Liver (tissue), 9 donors: ENCODE measurements around the gene CNKSR3. TPM values are rescaled to one million over a fixed set of nuclear protein-coding genes. Genes with fewer than 3 reads are reported as not detected.

Experiments used
- DNase-seq: peaks from one replicate; pipeline ENCODE4 v3.0.0-alpha.2; 2017; ENCODE audit warnings: low spot score
- H3K27ac ChIP-seq, 2 donors: one replicate each; pipeline ENCODE4 v1.7.0; 2013; ENCODE audit warnings: inconsistent platforms in 2 of 2, low read length in 2 of 2, control low read depth in 1 of 2, low read depth in 1 of 2, mild to moderate bottlenecking in 1 of 2
- H3K27me3 ChIP-seq, 4 donors: one replicate each; pipeline versions ENCODE4 v1.6.1 to v1.7.0; 2013; ENCODE audit warnings: low read length in 3 of 4, inconsistent platforms in 1 of 4, mild to moderate bottlenecking in 1 of 4, moderate library complexity in 1 of 4; ENCODE audit not compliant: control insufficient read depth in 4 of 4, insufficient read depth in 4 of 4
- H3K36me3 ChIP-seq, 4 donors: one replicate each; pipeline versions ENCODE4 v1.6.1 to v1.7.0; 2013; ENCODE audit warnings: low read length in 3 of 4, mild to moderate bottlenecking in 3 of 4, low read depth in 1 of 4, moderate library complexity in 1 of 4; ENCODE audit not compliant: control insufficient read depth in 4 of 4, insufficient read depth in 3 of 4
- H3K4me1 ChIP-seq, 4 donors: one replicate each; pipeline versions ENCODE4 v1.6.1 to v1.7.0; 2013; ENCODE audit warnings: low read length in 3 of 4, mild to moderate bottlenecking in 3 of 4, moderate library complexity in 1 of 4; ENCODE audit not compliant: control insufficient read depth in 4 of 4, insufficient read depth in 4 of 4
- H3K4me3 ChIP-seq, 3 donors: one replicate each; pipeline versions ENCODE4 v1.6.1 to v1.7.0; 2013; ENCODE audit warnings: low read length in 3 of 3, control low read depth in 1 of 3, low read depth in 1 of 3, mild to moderate bottlenecking in 1 of 3
- H3K9ac ChIP-seq, 2 donors: one replicate each; pipeline ENCODE4 v1.7.0; 2013; ENCODE audit warnings: low read length in 2 of 2, mild to moderate bottlenecking in 2 of 2, moderate library complexity in 2 of 2, control low read depth in 1 of 2, low read depth in 1 of 2
- H3K9me3 ChIP-seq, 4 donors: one replicate each; pipeline versions ENCODE4 v1.6.1 to v1.7.0; 2013; ENCODE audit warnings: low read length in 3 of 4; ENCODE audit not compliant: control insufficient read depth in 4 of 4
- ATF3 ChIP-seq: IDR thresholded peaks from 2 replicates; pipeline ENCODE4 v1.6.1; 2016; ENCODE audit warnings: antibody characterized with exemption
- CTCF ChIP-seq: fragments of 150-350 bp; IDR thresholded peaks from 2 replicates; pipeline ENCODE4 v1.5.1; 2017; ENCODE audit warnings: improper control_type of control experiment, low read depth, low read length; ENCODE audit not compliant: missing input control
- EGR1 ChIP-seq, 2 donors: IDR thresholded peaks; 2 replicates each; pipeline ENCODE4 v1.6.1; 2016 to 2018; ENCODE audit warnings: antibody characterized with exemption in 2 of 2, low read depth in 2 of 2
- FOXA1 ChIP-seq: IDR thresholded peaks from 2 replicates; pipeline ENCODE4 v1.6.1; 2016; ENCODE audit warnings: antibody characterized with exemption
- FOXA2 ChIP-seq: IDR thresholded peaks from 2 replicates; pipeline ENCODE4 v1.6.1; 2016; ENCODE audit warnings: antibody characterized with exemption
- GABPA ChIP-seq, 2 donors: IDR thresholded peaks in 1 of 2; conservative IDR thresholded peaks in 1 of 2; 2 replicates each; pipeline ENCODE4 v1.6.1; 2016; ENCODE audit warnings: antibody characterized with exemption in 2 of 2, mild to moderate bottlenecking in 1 of 2, moderate library complexity in 1 of 2
- HNF4A ChIP-seq, 2 donors: conservative IDR thresholded peaks; 2 replicates each; pipeline ENCODE4 v1.6.1; 2016; ENCODE audit warnings: antibody characterized with exemption in 2 of 2, mild to moderate bottlenecking in 2 of 2
- HNF4G ChIP-seq: IDR thresholded peaks from 2 replicates; pipeline ENCODE4 v1.6.1; 2016; ENCODE audit warnings: antibody characterized with exemption
- JUND ChIP-seq, 2 donors: IDR thresholded peaks; 2 replicates each; pipeline ENCODE4 v1.6.1; 2016; ENCODE audit warnings: antibody characterized with exemption in 2 of 2
- MAX ChIP-seq: IDR thresholded peaks from 2 replicates; pipeline ENCODE4 v1.6.1; 2016; ENCODE audit warnings: antibody characterized with exemption
- NR2F2 ChIP-seq: IDR thresholded peaks from 2 replicates; pipeline ENCODE4 v1.6.1; 2016; ENCODE audit warnings: antibody characterized with exemption
- RAD21 ChIP-seq, 2 donors: IDR thresholded peaks; 2 replicates each; pipeline ENCODE4 v1.6.1; 2016; ENCODE audit warnings: antibody characterized with exemption in 2 of 2, mild to moderate bottlenecking in 2 of 2
- REST ChIP-seq: IDR thresholded peaks from 2 replicates; pipeline ENCODE4 v1.6.1; 2016; ENCODE audit warnings: antibody characterized with exemption, mild to moderate bottlenecking
- RXRA ChIP-seq, 2 donors: IDR thresholded peaks; 2 replicates each; pipeline ENCODE4 v1.6.1; 2017 to 2018; ENCODE audit warnings: antibody characterized with exemption in 2 of 2, mild to moderate bottlenecking in 1 of 2
- TAF1 ChIP-seq: conservative IDR thresholded peaks from 2 replicates; pipeline ENCODE4 v1.6.1; 2016; ENCODE audit warnings: antibody characterized with exemption, mild to moderate bottlenecking
- YY1 ChIP-seq: IDR thresholded peaks from 2 replicates; pipeline ENCODE4 v1.6.1; 2016; ENCODE audit warnings: antibody characterized with exemption, mild to moderate bottlenecking
- ZBTB33 ChIP-seq: IDR thresholded peaks from 2 replicates; pipeline ENCODE4 v1.6.1; 2016; ENCODE audit warnings: antibody characterized with exemption
- WGBS: extraction: QIAGEN DNeasy Blood & Tissue Kit; methylation state at CpG from one replicate; pipeline ENCODE4 v1.1.7; 2013; 5-methylcytosine and 5-hydroxymethylcytosine counted together
- polyA plus RNA-seq, 2 donors: library from polyadenylated mRNA; stranded (reverse) in 1 of 2; unstranded in 1 of 2; fragments of 200-250 nt in 1 of 2; fragments of >200 nt in 1 of 2; fragmentation: Nextera tagmentation in 1 of 2; extraction: Ambion mirVana in 1 of 2; gene quantifications; one replicate each; pipeline versions ENCODE4 v1.2.1 to v1.2.3, GENCODE V29; 2013 to 2015
- total RNA-seq, 2 donors: library from RNA; depleted of rRNA; stranded (reverse); fragments of >200 nt; gene quantifications; one replicate each; pipeline ENCODE4 v1.2.3, GENCODE V29; 2014
- donor health status: healthy.
- donor health status: healthy.
- donor health status: healthy.
- donor health status: healthy.
- donor health status: healthy.

CNKSR3 gene
- total and polyA plus RNA-seq, 4 donors = 6.4 to 22.7 (median 15.0) TPM

GRCh38 chr6:154367336-154367735 is 143.1 kb downstream of the CNKSR3 start:
- Histone ChIP-seq H3K36me3 (no peaks in the 10 kb centered on the region), H3K27me3 (no peaks in the 10 kb centered on the region), H3K27ac (peak overlapping the region in 1 of 2 donors; percentile 70), H3K4me3 (no peak overlapping the region), H3K9me3 (no peaks in the 10 kb centered on the region), H3K4me1 (peaks cover 2 to 11% (median 3%) of the 10 kb centered on the region in 4 donors), H3K9ac (no peak overlapping the region)
- TF ChIP-seq REST (no peak), RAD21 (IDR thresholded peaks at IDR 0.05) (no peak), HNF4A (conservative IDR thresholded peaks at IDR 0.05) (no peak), EGR1 (IDR thresholded peaks at IDR 0.05; ENCODE audit: low read depth in 2 of 2) (no peak), ATF3 (no peak), GABPA (IDR thresholded peaks at IDR 0.05 in 1 of 2, conservative IDR thresholded peaks at IDR 0.05 in 1 of 2) (no peak), JUND (IDR thresholded peaks at IDR 0.05) (no peak), FOXA2 (no peak), YY1 (no peak), CTCF (no peak), TAF1 (no peak), NR2F2 (no peak), FOXA1 (no peak), ZBTB33 (no peak), HNF4G (no peak), MAX (no peak), RXRA (IDR thresholded peaks at IDR 0.05) (no peak)
- 90% methylated on average over 5 of the region's 5 CpGs for WGBS
- no peak for DNase-seq

- no peak overlapping the region for H3K27ac ChIP-seq
- 86% methylated on average over 4 of the region's 4 CpGs for WGBS
- no peaks in the 10 kb centered on the region for H3K36me3 ChIP-seq
- H3K4me1 ChIP-seq = peaks cover 2 to 11% (median 3%) of the 10 kb centered on the region in 4 donors
- no peak overlapping the region for H3K9ac ChIP-seq
- DNase-seq = no peak
- no peaks in the 10 kb centered on the region for H3K27me3 ChIP-seq
- H3K9me3 ChIP-seq = no peaks in the 10 kb centered on the region
- H3K4me3 ChIP-seq = no peak overlapping the region
- TF ChIP-seq YY1 (no peak), NR2F2 (no peak), HNF4A (conservative IDR thresholded peaks at IDR 0.05) (no peak), GABPA (IDR thresholded peaks at IDR 0.05 in 1 of 2, conservative IDR thresholded peaks at IDR 0.05 in 1 of 2) (no peak), RAD21 (IDR thresholded peaks at IDR 0.05) (no peak), TAF1 (no peak), EGR1 (IDR thresholded peaks at IDR 0.05; ENCODE audit: low read depth in 2 of 2) (no peak), FOXA2 (no peak), MAX (no peak), JUND (IDR thresholded peaks at IDR 0.05) (no peak), CTCF (no peak), REST (no peak)
Measured at GRCh38 chr6:154363821-154364220, 146.7 kb downstream of the CNKSR3 start.
